Bone marrow (tissue), 2 donors: Measurements from ENCODE around the gene EYS.

Experiments
- DNase-seq, 2 donors: peaks; one replicate each; lab custom pipeline; 2025; lab: John Stamatoyannopoulos, UW

EYS gene

GRCh38 chr6:63734923-63735322 lies 1972.1 kb downstream of the EYS start:
- DNase-seq, result no peak

- DNase-seq, result no peak
Measured at GRCh38 chr6:63732336-63732735, 1974.7 kb downstream of the EYS start.

- DNase-seq, result no peak
Measured at GRCh38 chr6:63731930-63732329, 1975.1 kb downstream of the EYS start.

- DNase-seq, result no peak
Measured at GRCh38 chr6:63730311-63730710, 1976.7 kb downstream of the EYS start.

- DNase-seq, result no peak
Measured at GRCh38 chr6:63724721-63725120, 1982.3 kb downstream of the EYS start.

DNA sequence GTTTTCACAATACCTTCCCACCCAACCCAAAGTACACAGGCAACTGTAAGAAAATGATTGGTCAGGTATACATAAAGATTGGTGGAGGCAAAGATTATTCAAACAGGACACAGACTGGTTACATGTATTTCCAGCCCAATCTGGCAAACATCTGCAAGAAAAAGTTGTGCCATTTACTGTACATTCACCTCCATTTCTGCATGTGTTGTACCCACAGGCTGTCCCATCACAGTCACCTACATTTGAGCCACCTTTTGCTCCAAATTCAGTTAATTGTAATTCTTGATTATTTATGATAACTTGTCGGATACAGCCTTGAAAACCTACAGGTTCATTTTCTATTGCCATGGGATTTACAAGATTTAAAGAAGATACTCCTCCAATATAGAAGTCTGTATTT lies 1985.8 kb downstream of the EYS start:
- no peak for DNase-seq

DNA sequence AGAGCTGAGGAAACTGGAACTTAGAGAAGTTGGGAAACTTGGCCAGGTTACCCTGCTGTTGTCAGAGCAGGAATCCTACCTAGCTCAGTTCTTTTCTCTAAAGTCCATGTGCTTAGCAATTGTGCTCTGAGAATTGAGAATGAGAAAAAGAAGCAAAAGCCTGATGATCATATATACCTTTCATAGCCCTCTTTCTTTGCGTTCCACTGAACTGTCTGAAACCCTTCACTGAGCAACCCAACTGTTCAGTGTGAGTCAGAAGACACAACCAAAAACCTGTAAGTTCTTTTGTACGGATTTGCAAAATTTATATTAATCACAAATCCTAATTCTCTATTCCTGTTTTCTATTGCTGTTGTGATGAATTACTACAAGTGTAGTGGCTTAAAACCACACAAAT lies 1990.9 kb downstream of the EYS start:
- no peak for DNase-seq

DNA sequence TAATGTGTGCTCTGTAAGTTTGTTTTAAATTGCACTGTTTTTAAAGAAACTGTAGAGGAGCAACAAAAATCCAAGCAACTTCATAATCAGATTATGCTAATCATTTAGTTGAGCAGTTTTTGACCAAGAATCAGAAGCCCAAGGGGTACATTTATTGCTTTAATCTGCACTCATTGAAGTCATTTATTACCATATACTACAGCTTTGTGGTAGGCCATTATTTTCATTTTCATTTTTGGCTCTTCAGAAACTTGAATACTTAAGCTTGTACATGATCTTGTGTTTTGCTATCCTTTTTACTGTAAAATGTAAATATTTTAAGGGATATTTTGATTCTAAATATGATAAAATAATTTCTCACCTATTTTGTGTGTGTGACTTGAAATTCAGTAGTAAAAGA lies 1992.9 kb downstream of the EYS start:
- DNase-seq, result no peak

DNA sequence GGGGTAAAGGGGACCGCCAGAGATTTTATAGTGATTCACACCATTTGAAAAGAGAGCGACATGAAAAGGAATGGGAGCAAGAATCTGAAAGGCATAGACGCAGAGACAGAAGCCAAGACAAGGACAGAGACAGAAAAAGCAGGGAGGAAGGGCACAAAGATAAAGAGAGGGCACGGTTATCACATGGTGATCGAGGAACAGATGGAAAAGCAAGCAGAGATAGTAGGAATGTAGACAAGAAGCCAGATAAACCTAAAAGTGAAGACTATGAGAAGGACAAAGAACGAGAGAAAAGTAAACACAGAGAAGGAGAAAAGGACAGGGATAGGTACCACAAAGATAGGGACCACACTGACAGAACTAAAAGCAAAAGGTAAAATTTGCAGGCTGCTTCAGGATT lies 1993.7 kb downstream of the EYS start:
- DNase-seq, result no peak

DNA sequence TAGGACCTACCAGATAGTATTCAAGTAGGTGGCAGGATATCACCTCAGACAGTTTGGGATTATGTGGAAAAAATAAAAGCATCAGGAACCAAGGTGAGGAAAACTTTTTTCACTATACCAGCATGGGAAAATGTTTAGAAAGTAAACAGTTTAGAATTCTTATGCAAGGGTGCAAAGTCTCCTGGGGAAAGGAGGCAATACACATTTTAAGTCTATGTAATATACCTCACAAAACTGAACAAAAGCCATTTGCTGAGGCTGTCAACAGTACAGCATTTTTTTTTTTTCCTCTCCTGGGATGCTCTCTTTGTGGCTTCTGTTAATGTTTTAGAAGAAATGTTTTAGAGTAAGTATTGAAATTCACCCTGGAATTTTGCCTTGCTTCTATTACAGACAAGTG lies 1997.9 kb downstream of the EYS start:
- no peak for DNase-seq

DNA sequence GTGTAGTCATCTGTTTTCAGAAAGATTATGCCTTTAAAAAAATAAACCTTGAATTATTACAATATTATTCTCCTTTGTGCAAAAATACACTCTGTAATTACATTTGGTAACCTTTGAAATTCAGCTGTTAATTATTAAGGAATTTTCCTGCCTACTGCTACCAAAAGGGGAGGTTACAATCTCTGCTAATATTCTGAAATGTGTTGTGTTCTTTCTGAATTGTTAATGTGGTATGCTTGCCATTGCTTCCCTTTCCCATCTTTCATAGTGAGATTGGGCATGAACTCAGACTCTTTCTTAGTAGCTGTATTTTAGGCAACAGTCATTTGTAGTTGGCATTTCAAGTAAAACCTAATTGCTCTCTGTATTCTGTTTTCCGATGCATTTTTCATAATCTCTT lies 1998.4 kb downstream of the EYS start:
- no peak for DNase-seq

- no peak for DNase-seq
Measured at GRCh38 chr6:63706630-63707029, 2000.4 kb downstream of the EYS start.

GRCh38 chr6:63705707-63706106 lies 2001.3 kb downstream of the EYS start:
- peak in 1 of 2 donors; percentile 8 for DNase-seq

- no peak for DNase-seq
Measured at GRCh38 chr6:63690221-63690620, 2016.8 kb downstream of the EYS start.

DNA sequence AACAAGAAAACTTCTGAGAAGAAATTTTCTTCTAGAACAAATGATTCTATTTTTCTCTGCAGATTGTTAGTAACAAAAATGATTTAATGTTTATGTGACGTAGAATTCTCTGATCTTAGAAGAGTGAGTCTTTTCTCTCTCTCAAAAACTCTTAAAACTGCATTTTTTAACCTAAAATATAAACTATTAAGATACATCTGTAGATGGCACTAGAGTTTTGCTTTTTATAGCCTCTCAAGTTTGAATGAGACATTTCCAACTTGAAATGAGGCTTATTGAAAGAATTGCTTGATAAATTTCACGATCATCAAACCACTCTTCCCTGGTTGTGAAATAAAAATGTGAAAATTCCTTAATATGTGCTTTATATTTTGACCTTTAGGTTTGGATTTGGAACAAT lies 2017.6 kb downstream of the EYS start:
- no peak for DNase-seq

- no peak for DNase-seq
Measured at GRCh38 chr6:63685446-63686379, 2021.3 kb downstream of the EYS start.

GRCh38 chr6:63683071-63683603 lies 2023.9 kb downstream of the EYS start:
- DNase-seq, result no peak

DNA sequence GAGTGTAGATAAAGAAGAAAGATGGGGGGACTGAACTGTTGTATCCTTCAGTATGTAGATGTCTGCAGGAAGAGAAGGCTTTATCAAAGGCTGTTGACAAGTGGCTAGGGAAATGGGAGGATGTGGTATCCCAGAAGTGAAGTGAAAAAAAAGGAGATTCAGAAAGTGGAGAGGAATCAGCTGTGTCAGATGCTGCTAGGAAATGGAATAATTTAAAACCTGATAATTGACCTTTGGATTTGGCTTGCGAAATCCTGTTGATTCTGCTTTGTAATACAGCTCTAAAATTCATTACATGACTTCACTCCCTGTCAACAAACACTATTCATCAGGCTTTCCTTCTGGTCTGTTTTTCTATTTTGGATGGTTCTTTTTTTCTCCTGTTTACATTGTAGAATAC lies 2029.7 kb downstream of the EYS start:
- DNase-seq, result no peak

GRCh38 chr6:63676412-63677114 lies 2030.5 kb downstream of the EYS start:
- no peak for DNase-seq

DNA sequence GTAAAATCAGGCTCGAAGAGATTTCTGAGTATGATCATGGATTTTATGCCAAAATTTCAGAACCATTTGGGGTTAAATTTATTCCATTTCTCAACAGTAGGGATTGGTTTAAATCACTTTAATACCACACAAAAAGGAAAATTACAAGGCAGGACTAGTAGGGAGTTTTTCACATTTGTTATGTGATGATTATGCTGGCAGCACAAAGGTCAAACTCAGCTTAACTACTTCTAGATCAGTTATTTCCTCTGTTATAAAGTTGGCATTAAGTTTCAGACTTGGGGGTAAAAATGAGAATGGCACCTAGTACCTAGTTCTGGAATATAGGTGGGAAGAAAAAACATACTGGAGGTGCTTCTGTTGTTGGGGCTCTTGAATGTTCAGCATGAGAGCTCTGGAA lies 2031.9 kb downstream of the EYS start:
- DNase-seq, result no peak

DNA sequence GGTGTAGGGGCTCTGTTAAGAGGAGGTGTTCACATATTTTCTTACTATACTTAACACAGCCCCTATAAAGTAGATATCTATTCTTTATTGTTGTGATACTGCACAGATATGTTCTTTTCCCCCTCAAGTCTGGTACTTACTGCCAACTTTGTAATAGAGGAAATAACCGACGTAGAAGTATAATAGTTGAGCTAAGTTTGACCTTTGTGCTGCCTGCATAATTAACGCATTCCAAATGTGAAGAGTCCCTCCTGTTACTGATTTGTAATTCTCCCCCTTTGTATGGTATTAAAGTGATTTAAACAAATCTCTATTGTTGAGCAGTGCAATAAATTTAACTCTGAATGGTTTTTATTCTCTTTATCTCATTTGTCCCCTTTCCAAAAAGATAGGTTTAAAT lies 2032.4 kb downstream of the EYS start:
- DNase-seq, result no peak

DNA sequence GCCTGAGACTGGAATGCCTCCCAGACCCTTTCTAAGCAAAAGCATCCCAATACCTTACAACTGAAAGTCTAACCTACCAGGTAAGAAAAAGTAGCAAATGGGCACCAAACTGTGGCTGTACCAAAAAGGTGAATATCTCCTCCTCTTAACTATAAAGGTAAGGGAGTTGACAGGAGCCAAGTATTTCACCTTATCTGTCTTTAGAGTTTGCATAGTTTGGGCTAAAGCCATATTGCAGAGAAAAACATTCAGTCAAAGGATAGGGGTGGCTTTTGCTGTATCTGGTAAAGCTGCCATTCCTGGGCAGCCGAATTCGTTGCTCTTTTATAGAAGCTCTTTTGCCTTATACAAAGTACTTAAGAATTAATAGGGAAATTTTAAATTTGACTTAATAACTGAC lies 2033.3 kb downstream of the EYS start:
- no peak for DNase-seq

GRCh38 chr6:63672582-63673129 lies 2034.4 kb downstream of the EYS start:
- no peak for DNase-seq
